Stomach (tissue), 9 donors: ENCODE results near the gene DOCK2. TPM values are rescaled to one million over a fixed set of nuclear protein-coding genes. Genes with fewer than 3 reads are reported as not detected.

ENCODE experiments used
- DNase-seq, 2 donors: peaks; one replicate each; pipeline versions ENCODE4 v3.0.0 to v3.0.0-alpha.2; 2013 to 2019
- H3K27ac ChIP-seq, 5 donors: fragments of 200-600 bp in 4 of 5; sonication (generic) in 4 of 5; one replicate each; pipeline ENCODE4 v1.5.1; 2013 to 2019; ENCODE audit warnings: mild to moderate bottlenecking in 1 of 5, moderate library complexity in 1 of 5
- H3K27me3 ChIP-seq, 3 donors: fragments of 200-600 bp; sonication (generic); one replicate each; pipeline ENCODE4 v1.5.1; 2017 to 2019; ENCODE audit warnings: mixed run types in 1 of 3
- H3K36me3 ChIP-seq, 4 donors: fragments of 200-600 bp; sonication (generic); 1 replicate in 3 of 4; 2 replicates in 1 of 4; pipeline ENCODE4 v1.5.1; 2016 to 2019
- H3K4me1 ChIP-seq, 4 donors: fragments of 200-600 bp; sonication (generic); one replicate each; pipeline ENCODE4 v1.5.1; 2016 to 2019
- H3K4me3 ChIP-seq, 4 donors: fragments of 200-600 bp; sonication (generic) in 3 of 4; one replicate each; pipeline ENCODE4 v1.5.1; 2016 to 2019; ENCODE audit warnings: mild to moderate bottlenecking in 1 of 4
- H3K9me3 ChIP-seq, 4 donors: fragments of 200-600 bp; sonication (generic); one replicate each; pipeline ENCODE4 v1.5.1; 2016 to 2019
- CTCF ChIP-seq, 7 experiments: fragments of 450-650 bp in 4 of 7; fragments of 200-600 bp in 3 of 7; sonication (generic) in 3 of 7; IDR thresholded peaks; one replicate each; pipeline ENCODE4 v1.5.1; 2016 to 2019; ENCODE audit warnings: antibody characterized with exemption in 7 of 7, control low read depth in 2 of 7, mild to moderate bottlenecking in 1 of 7
- EP300 ChIP-seq: sonication (generic); formaldehyde crosslinking; IDR thresholded peaks from one replicate; pipeline ENCODE4 v1.6.1; 2017; ENCODE audit warnings: antibody characterized with exemption
- POLR2A ChIP-seq, 4 donors: fragments of 450-650 bp; IDR thresholded peaks; one replicate each; pipeline ENCODE4 v1.6.1; 2016; ENCODE audit warnings: antibody characterized with exemption in 4 of 4, control low read depth in 2 of 4, mild to moderate bottlenecking in 1 of 4, moderate library complexity in 1 of 4
- POLR2AphosphoS5 ChIP-seq, 3 donors: sonication (generic); formaldehyde crosslinking; IDR thresholded peaks; one replicate each; pipeline ENCODE4 v1.6.1; 2016; ENCODE audit warnings: antibody characterized with exemption in 3 of 3
- WGBS, 5 donors: extraction: QIAGEN DNeasy Blood & Tissue Kit in 3 of 5; methylation state at CpG; one replicate each; pipeline versions ENCODE4 v1.1.5 to v1.1.7; 2013 to 2018; 5-methylcytosine and 5-hydroxymethylcytosine counted together
- intact Hi-C: fragments of 100-400 bp; cut with DNase I; formaldehyde crosslinking; loops from one replicate; pipeline ENCODE4 v1.15.1; 2023; ENCODE audit warnings: low total_unique reads
- polyA plus RNA-seq, 3 donors: library from polyadenylated mRNA; stranded (reverse); fragments of 200-250 nt; gene quantifications; one replicate each; pipeline ENCODE4 v1.2.3, GENCODE V29; 2013
- total RNA-seq, 5 donors: library from RNA; depleted of rRNA; stranded (reverse); fragments of >200 nt; gene quantifications; one replicate each; pipeline versions ENCODE4 v1.1.0 to v1.2.3, GENCODE V29; 2014 to 2016
- donor health status: healthy with polysubstance abuse.
- donor health status: Bipolar disorder and iron deficiency.
- donor health status: healthy.

Gene DOCK2
- total and polyA plus RNA-seq, 8 donors: 2.1 to 50.2 (median 8.5) TPM

- 79 to 86% (median 85%) methylated on average over 6 of the region's 6 CpGs for WGBS, 5 donors
- Histone ChIP-seq H3K36me3 (no peaks in the 10 kb centered on the region), H3K4me1 (no peaks in the 10 kb centered on the region), H3K27me3 (no peaks in the 10 kb centered on the region), H3K4me3 (no peak overlapping the region), H3K9me3 (no peaks in the 10 kb centered on the region), H3K27ac (no peak overlapping the region)
- intact Hi-C loops: no loop called here
- no peak for TF ChIP-seq POLR2AphosphoS5 (IDR thresholded peaks at IDR 0.05)
- no peak for TF ChIP-seq CTCF (IDR thresholded peaks at IDR 0.05)
- TF ChIP-seq EP300: no peak
- TF ChIP-seq POLR2A (IDR thresholded peaks at IDR 0.05): no peak
- DNase-seq: no peak
These were observed 94.1 kb downstream of the DOCK2 start for GRCh38 chr5:169731221-169731620.

DNA sequence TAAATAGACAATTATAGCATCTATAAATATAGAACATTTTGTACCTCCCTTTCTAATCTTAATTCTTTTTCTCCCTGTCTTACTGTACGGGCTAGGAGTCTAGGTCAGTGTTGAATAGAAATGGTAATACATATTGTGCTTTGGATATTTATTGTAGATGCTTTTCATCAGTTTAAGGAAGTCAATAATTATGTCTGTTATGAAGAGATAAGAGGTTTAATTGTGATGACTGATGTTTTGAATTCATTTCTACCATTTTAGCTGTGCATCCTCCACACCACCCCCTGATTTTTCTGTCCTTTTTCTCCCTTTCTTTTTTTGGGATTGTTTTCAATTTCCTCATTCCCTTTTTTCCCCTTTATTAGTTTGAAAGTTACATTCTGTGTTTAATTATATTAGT lies 95.8 kb downstream of the DOCK2 start:
- WGBS, 5 donors: 21 to 70% (median 66%) methylated on average over 1 of the region's 1 CpG
- Histone ChIP-seq H3K36me3 (no peaks in the 10 kb centered on the region), H3K9me3 (no peaks in the 10 kb centered on the region), H3K27me3 (no peaks in the 10 kb centered on the region), H3K4me3 (no peak overlapping the region), H3K27ac (no peak overlapping the region), H3K4me1 (no peaks in the 10 kb centered on the region)
- no peak for DNase-seq
- TF ChIP-seq POLR2A (IDR thresholded peaks at IDR 0.05) (no peak), POLR2AphosphoS5 (IDR thresholded peaks at IDR 0.05) (no peak), EP300 (no peak), CTCF (IDR thresholded peaks at IDR 0.05) (no peak)
- intact Hi-C loops: no loop called here

- 76 to 85% (median 81%) methylated on average over 3 of the region's 3 CpGs for WGBS, 5 donors
- intact Hi-C loops: no loop called here
- DNase-seq: no peak
- TF ChIP-seq CTCF (IDR thresholded peaks at IDR 0.05): no peak
- TF ChIP-seq POLR2AphosphoS5 (IDR thresholded peaks at IDR 0.05): no peak
- TF ChIP-seq POLR2A (IDR thresholded peaks at IDR 0.05): no peak
- no peak for TF ChIP-seq EP300
- no peaks in the 10 kb centered on the region for H3K4me1 ChIP-seq
- no peak overlapping the region for H3K27ac ChIP-seq
- no peaks in the 10 kb centered on the region for H3K27me3 ChIP-seq
- no peaks in the 10 kb centered on the region for H3K36me3 ChIP-seq
- no peak overlapping the region for H3K4me3 ChIP-seq
- H3K9me3 ChIP-seq: no peaks in the 10 kb centered on the region
These were observed 98.8 kb downstream of the DOCK2 start for GRCh38 chr5:169735913-169736312.

GRCh38 chr5:169736653-169737052 lies 99.6 kb downstream of the DOCK2 start:
- WGBS, 5 donors: 57 to 79% (median 67%) methylated on average over 2 of the region's 2 CpGs

More at GRCh38 chr5:169736653-169737052, 99.6 kb downstream of the DOCK2 start:
- no peak overlapping the region for H3K27ac ChIP-seq
- no peak for TF ChIP-seq POLR2AphosphoS5 (IDR thresholded peaks at IDR 0.05)
- TF ChIP-seq POLR2A (IDR thresholded peaks at IDR 0.05): no peak
- TF ChIP-seq EP300: no peak
- TF ChIP-seq CTCF (IDR thresholded peaks at IDR 0.05): no peak
- intact Hi-C loops: no loop called here
- no peaks in the 10 kb centered on the region for H3K9me3 ChIP-seq
- H3K27me3 ChIP-seq: no peaks in the 10 kb centered on the region
- H3K4me3 ChIP-seq: no peak overlapping the region
- DNase-seq: no peak
- H3K36me3 ChIP-seq: no peaks in the 10 kb centered on the region
- H3K4me1 ChIP-seq: no peaks in the 10 kb centered on the region
